Trophoblast cell (in vitro differentiated cells and primary cell): ENCODE data around the gene PLK5.
A peak's percentile ranks its signal among the peaks of the same experiment; 100 is the strongest.

Source experiments
- DNase-seq, 2 donors: peaks; one replicate each; pipeline ENCODE4 v3.0.0-alpha.2; 2016
- H2AFZ ChIP-seq: 2 replicates; pipeline ENCODE4 v1.6.1; 2013; ENCODE audit warnings: low read length, moderate library complexity, mild to moderate bottlenecking; ENCODE audit not compliant: insufficient read depth, poor library complexity
- H2AK5ac ChIP-seq: 2 replicates; pipeline ENCODE4 v1.6.1; 2013; ENCODE audit warnings: mild to moderate bottlenecking, low read length
- H2BK120ac ChIP-seq: 2 replicates; pipeline ENCODE4 v1.6.1; 2013; ENCODE audit warnings: low read length, mild to moderate bottlenecking, moderate library complexity; ENCODE audit not compliant: insufficient read depth, poor library complexity
- H2BK12ac ChIP-seq: 2 replicates; pipeline ENCODE4 v1.6.1; 2013; ENCODE audit warnings: mild to moderate bottlenecking, low read length, moderate library complexity
- H2BK5ac ChIP-seq: 2 replicates; pipeline ENCODE4 v1.6.1; 2013; ENCODE audit warnings: low read length, low read depth, moderate library complexity, mild to moderate bottlenecking; ENCODE audit not compliant: poor library complexity
- H3K14ac ChIP-seq: 2 replicates; pipeline ENCODE4 v1.6.1; 2013; ENCODE audit warnings: mild to moderate bottlenecking, low read length
- H3K18ac ChIP-seq: 2 replicates; pipeline ENCODE4 v1.6.1; 2013; ENCODE audit warnings: mild to moderate bottlenecking, low read length
- H3K23ac ChIP-seq: 2 replicates; pipeline ENCODE4 v1.6.1; 2013; ENCODE audit warnings: low read length
- H3K27ac ChIP-seq: 2 replicates; pipeline ENCODE4 v1.5.1; 2013; ENCODE audit warnings: low read depth, mild to moderate bottlenecking, inconsistent platforms, low read length, moderate library complexity
- H3K27me3 ChIP-seq: 2 replicates; pipeline ENCODE4 v1.6.1; 2013; ENCODE audit warnings: inconsistent platforms, mild to moderate bottlenecking, low read length, moderate library complexity; ENCODE audit not compliant: insufficient read depth
- H3K36me3 ChIP-seq, 2 experiments: 1 replicate in 1 of 2; 2 replicates in 1 of 2; pipeline ENCODE4 v1.6.1; 2013; ENCODE audit warnings: low read length in 2 of 2, mild to moderate bottlenecking in 2 of 2, moderate library complexity in 1 of 2; ENCODE audit not compliant: insufficient read depth in 2 of 2, control insufficient read depth in 1 of 2
- H3K4ac ChIP-seq: 2 replicates; pipeline ENCODE4 v1.6.1; 2013; ENCODE audit warnings: low read depth, mild to moderate bottlenecking, low read length, moderate library complexity
- H3K4me1 ChIP-seq, 2 experiments: 1 replicate in 1 of 2; 2 replicates in 1 of 2; pipeline ENCODE4 v1.6.1; 2013; ENCODE audit warnings: low read length in 2 of 2, mild to moderate bottlenecking in 2 of 2, moderate library complexity in 1 of 2; ENCODE audit not compliant: insufficient read depth in 2 of 2, control insufficient read depth in 1 of 2
- H3K4me2 ChIP-seq: 2 replicates; pipeline ENCODE4 v1.6.1; 2013; ENCODE audit warnings: inconsistent platforms, mild to moderate bottlenecking, low read length, moderate library complexity
- H3K4me3 ChIP-seq: 2 replicates; pipeline ENCODE4 v1.5.1; 2013; ENCODE audit warnings: mild to moderate bottlenecking, low read depth, low read length, inconsistent platforms
- H3K79me1 ChIP-seq: one replicate; pipeline ENCODE4 v1.6.1; 2013; ENCODE audit warnings: low read length
- H3K79me2 ChIP-seq: 2 replicates; pipeline ENCODE4 v1.6.1; 2013; ENCODE audit warnings: low read length, mild to moderate bottlenecking; ENCODE audit not compliant: control insufficient read depth, insufficient read depth, poor library complexity
- H3K9ac ChIP-seq: 2 replicates; pipeline ENCODE4 v1.6.1; 2013; ENCODE audit warnings: mild to moderate bottlenecking, low read length
- H3K9me3 ChIP-seq: 2 replicates; pipeline ENCODE4 v1.6.1; 2013; ENCODE audit warnings: low read depth, mild to moderate bottlenecking, control low read depth, inconsistent platforms, low read length; ENCODE audit not compliant: insufficient read depth
- H4K12ac ChIP-seq: 2 replicates; pipeline ENCODE4 v1.6.1; 2013; ENCODE audit warnings: low read depth, mild to moderate bottlenecking, low read length, moderate library complexity
- H4K8ac ChIP-seq: 2 replicates; pipeline ENCODE4 v1.6.1; 2013; ENCODE audit warnings: low read depth, mild to moderate bottlenecking, low read length, moderate library complexity
- H4K91ac ChIP-seq: one replicate; pipeline ENCODE4 v1.6.1; 2013; ENCODE audit warnings: low read depth, mild to moderate bottlenecking, low read length, moderate library complexity
- WGBS: extraction: QIAGEN DNeasy Blood & Tissue Kit; methylation state at CpG from one replicate; pipeline ENCODE4 v1.1.7; 2013; ENCODE audit warnings: missing lambda C conversion rate; ENCODE audit not compliant: insufficient read length, insufficient coverage; ENCODE audit errors: extremely low coverage; 5-methylcytosine and 5-hydroxymethylcytosine counted together

The PLK5 gene

DNA sequence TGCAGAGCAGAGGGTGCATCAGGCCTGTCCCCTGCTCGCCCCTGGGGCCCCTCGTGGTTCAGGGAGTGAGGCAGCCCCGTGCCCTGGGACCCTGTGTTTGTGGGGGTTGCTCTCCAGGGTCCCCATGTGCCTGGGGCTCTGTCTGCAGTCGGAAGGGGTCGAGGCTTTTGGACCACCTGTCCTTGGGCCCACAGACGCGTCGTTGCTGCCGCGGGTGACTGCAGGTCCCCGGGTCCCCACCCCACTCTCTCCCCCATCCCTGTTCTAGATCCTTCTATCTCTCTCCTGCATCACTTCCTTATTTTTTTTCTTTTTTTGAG, 35.6 kb upstream of the PLK5 start:
- no peak for DNase-seq
- no peak overlapping the region for H3K18ac ChIP-seq
- no peak overlapping the region for H2BK5ac ChIP-seq
- no peak overlapping the region for H2BK120ac ChIP-seq
- no peak overlapping the region for H2AK5ac ChIP-seq
- H2BK12ac ChIP-seq = no peak overlapping the region
- no peak overlapping the region for H3K23ac ChIP-seq
- no peak overlapping the region for H4K12ac ChIP-seq
- H3K4me1 ChIP-seq = peaks cover 12% of the 10 kb centered on the region in 2 experiments
- peaks cover 10% of the 10 kb centered on the region for H3K79me1 ChIP-seq
- H3K4ac ChIP-seq = no peak overlapping the region
- H3K27ac ChIP-seq = no peak overlapping the region
- WGBS = no CpG with 5 or more reads among the region's 11 CpGs
- H3K9me3 ChIP-seq = peaks cover 7% of the 10 kb centered on the region
- no peak overlapping the region for H2AFZ ChIP-seq
- H4K8ac ChIP-seq = no peak overlapping the region
- no peak overlapping the region for H3K14ac ChIP-seq
- no peak overlapping the region for H3K4me2 ChIP-seq
- H3K4me3 ChIP-seq = no peak overlapping the region
- peaks cover 5% of the 10 kb centered on the region for H3K27me3 ChIP-seq
- no peaks in the 10 kb centered on the region for H3K36me3 ChIP-seq
- no peak overlapping the region for H3K9ac ChIP-seq
- no peak overlapping the region for H4K91ac ChIP-seq
- H3K79me2 ChIP-seq = peaks cover 4% of the 10 kb centered on the region

- no CpG with 5 or more reads among the region's 37 CpGs for WGBS
- no peaks in the 10 kb centered on the region for H3K36me3 ChIP-seq
- DNase-seq = no peak
- no peak overlapping the region for H3K27ac ChIP-seq
- H3K4me3 ChIP-seq = peak overlapping the region; percentile 70
- peak overlapping the region; percentile 14 for H3K4ac ChIP-seq
- H3K4me1 ChIP-seq = peaks cover 12% of the 10 kb centered on the region in 2 experiments
- peak overlapping the region; percentile 85 for H2AFZ ChIP-seq
- peaks cover 7% of the 10 kb centered on the region for H3K9me3 ChIP-seq
- H2AK5ac ChIP-seq = peak overlapping the region; percentile 27
- peak overlapping the region; percentile 55 for H3K18ac ChIP-seq
- peak overlapping the region; percentile 73 for H4K12ac ChIP-seq
- peak overlapping the region; percentile 21 for H2BK5ac ChIP-seq
- H2BK12ac ChIP-seq = no peak overlapping the region
- no peak overlapping the region for H3K14ac ChIP-seq
- H3K79me1 ChIP-seq = peaks cover 10% of the 10 kb centered on the region
- peak overlapping the region; percentile 97 for H3K4me2 ChIP-seq
- H3K27me3 ChIP-seq = peaks cover 5% of the 10 kb centered on the region
- H3K79me2 ChIP-seq = peaks cover 4% of the 10 kb centered on the region
- no peak overlapping the region for H3K23ac ChIP-seq
- peak overlapping the region; percentile 61 for H2BK120ac ChIP-seq
- H3K9ac ChIP-seq = peak overlapping the region; percentile 48
- peak overlapping the region; percentile 72 for H4K91ac ChIP-seq
- H4K8ac ChIP-seq = peak overlapping the region; percentile 94
Observed at GRCh38 chr19:1489463-1490310, 34.2 kb upstream of the PLK5 start.

DNA sequence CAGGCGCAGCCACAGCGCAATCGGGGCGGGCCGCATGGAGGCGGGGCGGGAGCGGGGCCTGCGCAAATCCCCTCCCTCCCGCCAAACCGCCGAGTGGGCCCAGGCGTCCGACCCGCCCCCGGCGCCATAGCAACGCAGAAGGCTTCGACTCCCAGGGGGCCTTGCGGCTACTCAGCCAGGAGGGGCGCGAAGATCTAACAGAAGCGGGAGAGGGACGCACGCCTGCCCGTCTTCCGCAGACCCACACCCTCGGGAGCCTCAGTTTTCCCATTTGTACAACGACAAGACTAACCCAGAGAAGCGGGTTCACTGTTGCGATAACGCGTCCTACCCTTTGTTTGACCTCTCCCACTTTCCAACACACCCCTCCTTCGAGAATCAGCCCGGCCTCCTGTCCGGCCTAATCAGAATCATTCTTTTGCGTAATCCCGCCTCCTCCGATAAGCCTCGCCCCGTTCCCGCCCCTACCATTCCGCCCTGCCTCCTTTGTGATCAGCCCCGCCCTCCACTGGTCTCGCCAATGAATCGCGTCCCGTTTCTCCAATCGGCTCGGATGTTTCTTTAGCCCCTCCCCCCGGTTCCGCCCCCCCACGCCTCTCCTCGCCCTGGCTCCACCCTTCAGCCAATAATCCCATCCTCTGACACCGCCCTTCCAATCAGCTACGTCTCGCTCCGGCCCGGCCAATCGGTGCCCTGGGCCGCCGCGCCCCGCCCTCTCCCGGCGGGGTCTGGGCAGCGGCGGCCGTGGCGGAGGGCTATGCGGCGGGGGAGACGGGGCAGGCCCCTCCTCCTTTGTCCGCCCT, 33.4 kb upstream of the PLK5 start, which contains the start of gene PCSK4:
PCSK4 (minus strand) TSS at position 40 of the 803 bp plus-strand sequence; CDS start at position 36, 4 bp downstream.
- Histone ChIP-seq H3K27me3 (peaks cover 5% of the 10 kb centered on the region), H3K14ac (peak within 1 kb of the TSS; percentile 65), H4K12ac (peak within 1 kb of the TSS; percentile 83), H3K36me3 (no peaks in the 10 kb centered on the region), H2BK5ac (peak within 1 kb of the TSS; percentile 32), H4K91ac (peak within 1 kb of the TSS; percentile 72), H3K4ac (peak within 1 kb of the TSS; percentile 21), H4K8ac (peak within 1 kb of the TSS; percentile 94), H2BK120ac (peak within 1 kb of the TSS; percentile 61), H3K4me1 (peaks cover 12% of the 10 kb centered on the region in 2 experiments), H2BK12ac (no peak within 1 kb of the TSS), H2AFZ (peak within 1 kb of the TSS; percentile 92), H3K79me2 (peaks cover 4% of the 10 kb centered on the region), H3K9me3 (peaks cover 7% of the 10 kb centered on the region), H3K4me3 (peak within 1 kb of the TSS; percentile 70), H3K79me1 (peaks cover 10% of the 10 kb centered on the region), H3K27ac (no peak within 1 kb of the TSS), H3K23ac (no peak within 1 kb of the TSS), H3K18ac (peak within 1 kb of the TSS; percentile 55), H3K9ac (peak within 1 kb of the TSS; percentile 68), H3K4me2 (peak within 1 kb of the TSS; percentile 97), H2AK5ac (peak within 1 kb of the TSS; percentile 27)
- DNase-seq = peak; percentile 95 to 98
- WGBS = no CpG with 5 or more reads among the region's 74 CpGs

DNA sequence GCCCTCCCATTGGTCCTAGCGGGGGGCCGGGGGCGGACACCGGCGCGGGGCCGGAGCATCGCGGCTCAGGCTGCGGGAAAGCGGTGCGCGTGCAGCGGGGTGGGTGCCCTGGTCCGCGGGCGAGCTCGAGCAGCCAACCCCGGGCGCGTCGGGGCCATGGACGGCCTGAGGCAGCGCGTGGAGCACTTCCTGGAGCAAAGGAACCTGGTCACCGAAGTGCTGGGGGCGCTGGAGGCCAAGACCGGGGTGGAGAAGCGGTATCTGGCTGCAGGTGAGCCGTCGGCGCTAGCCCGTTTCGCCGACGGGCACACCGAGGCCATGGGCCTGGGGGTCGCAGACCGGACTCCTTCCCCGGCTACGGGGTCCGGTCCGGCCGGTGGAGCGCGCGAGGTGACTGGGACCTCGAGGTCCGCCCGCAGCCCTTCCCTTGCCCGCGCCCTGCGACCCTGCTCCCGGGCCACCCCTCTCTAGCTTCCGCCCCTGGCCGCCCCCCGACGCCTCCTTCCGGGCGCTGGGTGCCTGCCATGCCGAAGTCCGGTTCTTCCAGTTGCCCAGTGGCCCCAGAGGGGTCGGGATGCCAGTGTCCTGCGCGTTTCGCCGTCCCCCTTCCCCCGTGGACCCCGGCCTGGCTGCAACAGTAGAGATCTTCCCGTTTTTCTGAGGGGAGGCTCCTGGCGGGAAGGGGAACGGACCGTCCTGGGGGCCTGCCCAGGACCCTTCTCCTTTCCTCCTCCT, 32.6 kb upstream of the PLK5 start, which contains the start of gene REEP6:
REEP6 (plus strand) TSS at position 68 of the 735 bp plus-strand sequence; CDS start at position 157, 89 bp downstream.
- Histone ChIP-seq H2BK12ac (no peak within 1 kb of the TSS), H4K12ac (peak within 1 kb of the TSS; percentile 83), H3K18ac (peak within 1 kb of the TSS; percentile 55), H3K4me2 (peak within 1 kb of the TSS; percentile 97), H4K91ac (peak within 1 kb of the TSS; percentile 72), H3K9me3 (peaks cover 7% of the 10 kb centered on the region), H3K79me1 (peaks cover 10% of the 10 kb centered on the region), H3K27me3 (peaks cover 5% of the 10 kb centered on the region), H3K14ac (peak within 1 kb of the TSS; percentile 65), H3K23ac (no peak within 1 kb of the TSS), H3K4ac (peak within 1 kb of the TSS; percentile 21), H3K36me3 (no peaks in the 10 kb centered on the region), H3K9ac (peak within 1 kb of the TSS; percentile 68), H2BK120ac (peak within 1 kb of the TSS; percentile 61), H3K4me3 (peak within 1 kb of the TSS; percentile 70), H3K79me2 (peaks cover 4% of the 10 kb centered on the region), H2AK5ac (peak within 1 kb of the TSS; percentile 27), H3K27ac (no peak within 1 kb of the TSS), H2BK5ac (peak within 1 kb of the TSS; percentile 32), H4K8ac (peak within 1 kb of the TSS; percentile 94), H3K4me1 (peaks cover 14 to 17% of the 10 kb centered on the region in 2 experiments), H2AFZ (peak within 1 kb of the TSS; percentile 92)
- no peak for DNase-seq
- no CpG with 5 or more reads among the region's 73 CpGs for WGBS
